Uterus (tissue), 2 donors: ENCODE measurements around the gene IVNS1ABP.

Source experiments
- POLR2A ChIP-seq, 2 donors: fragments of 450-650 bp; IDR thresholded peaks; one replicate each; pipeline ENCODE4 v1.6.1; 2016; ENCODE audit warnings: antibody characterized with exemption in 2 of 2, mild to moderate bottlenecking in 1 of 2, moderate library complexity in 1 of 2
- TF ChIP-seq, protein P1 (sequence below), 4 experiments: fragments of 200-600 bp in 2 of 4; fragments of 450-650 bp in 2 of 4; sonication (generic) in 2 of 4; IDR thresholded peaks; one replicate each; pipeline ENCODE4 v1.5.1; 2016 to 2019; ENCODE audit warnings: antibody characterized with exemption in 4 of 4, mild to moderate bottlenecking in 2 of 4, moderate library complexity in 1 of 4

DNA sequence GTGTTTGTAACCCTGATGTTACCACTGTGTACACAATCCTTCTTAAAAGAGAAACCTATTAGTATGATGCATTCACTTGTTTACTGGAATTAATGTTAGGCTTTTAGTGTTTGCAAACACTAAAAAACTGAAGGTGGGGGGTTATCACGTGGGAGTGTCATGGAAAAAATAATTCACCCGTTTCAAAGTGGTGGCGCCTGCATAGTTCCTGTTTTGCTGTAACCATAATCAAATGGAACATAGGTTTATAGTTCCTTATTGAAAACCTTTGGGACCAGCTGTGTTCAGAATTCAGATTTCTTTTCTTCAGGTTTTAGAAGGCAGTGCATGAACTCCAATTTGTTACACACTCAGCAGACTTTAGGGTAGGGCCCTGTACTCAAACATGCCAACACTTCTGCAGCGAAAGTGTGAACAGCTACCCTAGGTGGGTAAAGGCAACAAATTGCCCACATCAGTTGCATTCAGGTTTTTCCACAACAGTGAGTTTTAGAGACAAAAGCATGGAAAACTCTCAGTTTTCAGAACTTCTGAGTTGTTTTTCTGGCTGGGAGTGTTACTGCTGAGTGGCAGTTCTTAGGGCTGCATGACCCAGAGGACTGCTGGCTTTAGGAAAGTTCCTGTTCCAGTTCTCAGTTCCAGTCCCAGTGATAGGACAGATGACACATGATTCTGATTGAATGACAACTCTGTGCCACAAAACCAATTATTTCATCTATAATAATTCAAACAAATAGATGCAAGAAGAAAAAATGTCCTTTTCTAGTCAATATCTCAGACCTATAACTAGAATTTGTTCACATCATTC is 29.1 kb upstream of the IVNS1ABP start:
- TF ChIP-seq, protein P1, sequence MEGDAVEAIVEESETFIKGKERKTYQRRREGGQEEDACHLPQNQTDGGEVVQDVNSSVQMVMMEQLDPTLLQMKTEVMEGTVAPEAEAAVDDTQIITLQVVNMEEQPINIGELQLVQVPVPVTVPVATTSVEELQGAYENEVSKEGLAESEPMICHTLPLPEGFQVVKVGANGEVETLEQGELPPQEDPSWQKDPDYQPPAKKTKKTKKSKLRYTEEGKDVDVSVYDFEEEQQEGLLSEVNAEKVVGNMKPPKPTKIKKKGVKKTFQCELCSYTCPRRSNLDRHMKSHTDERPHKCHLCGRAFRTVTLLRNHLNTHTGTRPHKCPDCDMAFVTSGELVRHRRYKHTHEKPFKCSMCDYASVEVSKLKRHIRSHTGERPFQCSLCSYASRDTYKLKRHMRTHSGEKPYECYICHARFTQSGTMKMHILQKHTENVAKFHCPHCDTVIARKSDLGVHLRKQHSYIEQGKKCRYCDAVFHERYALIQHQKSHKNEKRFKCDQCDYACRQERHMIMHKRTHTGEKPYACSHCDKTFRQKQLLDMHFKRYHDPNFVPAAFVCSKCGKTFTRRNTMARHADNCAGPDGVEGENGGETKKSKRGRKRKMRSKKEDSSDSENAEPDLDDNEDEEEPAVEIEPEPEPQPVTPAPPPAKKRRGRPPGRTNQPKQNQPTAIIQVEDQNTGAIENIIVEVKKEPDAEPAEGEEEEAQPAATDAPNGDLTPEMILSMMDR (IDR thresholded peaks at IDR 0.05), result no peak
- no peak for TF ChIP-seq POLR2A (IDR thresholded peaks at IDR 0.05)
